Inferior parietal cortex (tissue), 1 donor: Measurements from ENCODE around the gene USP50.
"Not testable (repeated sequence)": the region's sequence is repeated elsewhere in the genome, so short reads cannot be mapped to it uniquely, and the experiment has no call there.

ENCODE experiments used
- DNase-seq: peaks from one replicate; pipeline ENCODE4 v3.0.0-alpha.2; 2016; ENCODE audit errors: extremely low spot score

USP50 gene

GRCh38 chr15:50546566-50546965 lies at the start of gene USP50:
USP50 (minus strand) TSS chr15:50546666; CDS start chr15:50546525, 141 bp downstream.
- no peak for DNase-seq

- DNase-seq = no peak
Measured at GRCh38 chr15:50594311-50594710, 47.8 kb upstream of the USP50 start.

- no peak for DNase-seq
Measured at GRCh38 chr15:50593761-50594160, 47.3 kb upstream of the USP50 start.

GRCh38 chr15:50590288-50590687 lies 43.8 kb upstream of the USP50 start:
- no peak for DNase-seq

- no peak for DNase-seq
Measured at GRCh38 chr15:50577492-50577891, 31.0 kb upstream of the USP50 start.

- no peak for DNase-seq
Measured at GRCh38 chr15:50576166-50576565, 29.7 kb upstream of the USP50 start.

- DNase-seq = not testable (repeated sequence)
Measured at GRCh38 chr15:50573842-50574241, 27.4 kb upstream of the USP50 start.

GRCh38 chr15:50563756-50564155 lies 17.3 kb upstream of the USP50 start:
- DNase-seq = no peak

GRCh38 chr15:50562735-50563640 lies 16.5 kb upstream of the USP50 start:
- DNase-seq = no peak

GRCh38 chr15:50558012-50558411 lies 11.5 kb upstream of the USP50 start:
- no peak for DNase-seq

- no peak for DNase-seq
Measured at GRCh38 chr15:50556642-50557371, 10.3 kb upstream of the USP50 start.

GRCh38 chr15:50552238-50552637 lies 5.8 kb upstream of the USP50 start:
- DNase-seq = no peak

GRCh38 chr15:50549326-50549725 lies 2.9 kb upstream of the USP50 start:
- no peak for DNase-seq

GRCh38 chr15:50544368-50544767 lies 2.1 kb downstream of the USP50 start:
- no peak for DNase-seq

GRCh38 chr15:50543556-50543955 lies 2.9 kb downstream of the USP50 start:
- DNase-seq = no peak

- DNase-seq = no peak
Measured at GRCh38 chr15:50542887-50543210, 3.6 kb downstream of the USP50 start.

GRCh38 chr15:50531766-50532165 lies 14.7 kb downstream of the USP50 start:
- no peak for DNase-seq

- no peak for DNase-seq
Measured at GRCh38 chr15:50531163-50531562, 15.3 kb downstream of the USP50 start.

GRCh38 chr15:50523851-50524251 lies 22.6 kb downstream of the USP50 start:
- DNase-seq = no peak

- no peak for DNase-seq
Measured at GRCh38 chr15:50519740-50520425, 26.6 kb downstream of the USP50 start.

- DNase-seq = no peak
Measured at GRCh38 chr15:50513001-50513400, 33.5 kb downstream of the USP50 start.

GRCh38 chr15:50506121-50506520 lies 40.3 kb downstream of the USP50 start:
- DNase-seq = no peak
